ENCODE measurements around the gene SOX1. TPM values are rescaled to one million over a fixed set of nuclear protein-coding genes. Genes with fewer than 3 reads are reported as not detected.

Gene SOX1
- total RNA-seq, 3 donors from 2014 or later (not counting 1 experiment from before 2014, with no cell fraction given): not detected

DNA sequence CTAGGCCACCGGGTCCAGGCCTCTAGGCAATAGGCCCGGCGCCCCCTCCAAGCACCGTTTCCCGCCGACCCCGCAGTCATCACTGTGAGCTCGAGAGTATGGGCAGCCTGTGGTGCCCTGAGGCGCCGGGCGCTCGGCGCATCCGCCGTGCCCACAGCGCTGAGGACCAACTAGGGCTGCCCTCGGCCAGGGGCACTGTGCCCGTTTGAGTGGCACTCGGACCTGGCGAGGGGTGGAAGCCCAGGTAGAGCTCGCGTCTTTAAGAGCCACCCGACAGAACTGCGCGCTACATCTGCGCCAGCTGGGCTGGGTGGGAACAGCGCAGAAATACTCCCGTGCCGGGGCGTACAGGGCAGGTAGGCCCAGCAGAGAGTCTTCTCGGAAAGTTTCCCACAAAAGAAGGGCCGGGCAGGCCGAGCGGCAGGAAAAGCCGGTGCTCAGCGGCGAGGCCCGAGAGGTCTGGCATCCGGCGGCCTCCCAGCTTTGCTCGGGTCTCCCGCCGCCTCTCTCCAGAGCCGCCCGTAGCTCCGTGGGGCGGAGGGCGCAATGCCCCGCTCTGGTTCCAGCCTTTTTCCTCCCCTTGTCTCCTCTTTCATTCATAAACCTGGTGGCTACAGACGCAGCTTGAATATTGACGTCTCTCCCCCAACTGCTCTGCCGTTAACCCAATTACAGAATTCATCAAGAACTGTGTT lies 5.4 kb upstream of the SOX1 start:
- peaks cover 60% of the 10 kb centered on the region for H3K27me3 ChIP-seq (ENCODE audit: control insufficient read depth, insufficient read depth, low read length)
- Mint-ChIP-seq H3K9me3 (peaks cover 3 to 4% of the 10 kb centered on the region in 2 donors), H3K27ac (peak overlapping the region in 1 of 2 donors; percentile 34), H3K36me3 (peaks cover 21% of the 10 kb centered on the region), H3K4me1 (peaks cover 9 to 10% of the 10 kb centered on the region in 2 donors), H3K27me3 (ENCODE audit: low read depth in 2 of 2) (peaks cover 54 to 64% of the 10 kb centered on the region in 2 donors), H3K4me3 (peak overlapping the region; percentile 5)
- WGBS (ENCODE audit: insufficient coverage): 7% methylated on average over 52 of the region's 52 CpGs
- H3K4me3 ChIP-seq (ENCODE audit: low read length): no peak overlapping the region
- no peaks in the 10 kb centered on the region for H3K36me3 ChIP-seq (ENCODE audit: control insufficient read depth, insufficient read depth, low read length)
- ATAC-seq (no peak), DNase-seq (no peak)
- TF ChIP-seq, protein P1, sequence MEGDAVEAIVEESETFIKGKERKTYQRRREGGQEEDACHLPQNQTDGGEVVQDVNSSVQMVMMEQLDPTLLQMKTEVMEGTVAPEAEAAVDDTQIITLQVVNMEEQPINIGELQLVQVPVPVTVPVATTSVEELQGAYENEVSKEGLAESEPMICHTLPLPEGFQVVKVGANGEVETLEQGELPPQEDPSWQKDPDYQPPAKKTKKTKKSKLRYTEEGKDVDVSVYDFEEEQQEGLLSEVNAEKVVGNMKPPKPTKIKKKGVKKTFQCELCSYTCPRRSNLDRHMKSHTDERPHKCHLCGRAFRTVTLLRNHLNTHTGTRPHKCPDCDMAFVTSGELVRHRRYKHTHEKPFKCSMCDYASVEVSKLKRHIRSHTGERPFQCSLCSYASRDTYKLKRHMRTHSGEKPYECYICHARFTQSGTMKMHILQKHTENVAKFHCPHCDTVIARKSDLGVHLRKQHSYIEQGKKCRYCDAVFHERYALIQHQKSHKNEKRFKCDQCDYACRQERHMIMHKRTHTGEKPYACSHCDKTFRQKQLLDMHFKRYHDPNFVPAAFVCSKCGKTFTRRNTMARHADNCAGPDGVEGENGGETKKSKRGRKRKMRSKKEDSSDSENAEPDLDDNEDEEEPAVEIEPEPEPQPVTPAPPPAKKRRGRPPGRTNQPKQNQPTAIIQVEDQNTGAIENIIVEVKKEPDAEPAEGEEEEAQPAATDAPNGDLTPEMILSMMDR (IDR thresholded peaks at IDR 0.05): no peak
- no peak overlapping the region for H3K27ac ChIP-seq (ENCODE audit: low read length)
- intact Hi-C loops (cut with micrococcal nuclease): no loop called here
- peaks cover 8% of the 10 kb centered on the region for H3K9me3 ChIP-seq (ENCODE audit: control insufficient read depth, insufficient read depth, low read length)
- peaks cover 11% of the 10 kb centered on the region for H3K4me1 ChIP-seq (ENCODE audit: control insufficient read depth, insufficient read depth, low read length)

DNA sequence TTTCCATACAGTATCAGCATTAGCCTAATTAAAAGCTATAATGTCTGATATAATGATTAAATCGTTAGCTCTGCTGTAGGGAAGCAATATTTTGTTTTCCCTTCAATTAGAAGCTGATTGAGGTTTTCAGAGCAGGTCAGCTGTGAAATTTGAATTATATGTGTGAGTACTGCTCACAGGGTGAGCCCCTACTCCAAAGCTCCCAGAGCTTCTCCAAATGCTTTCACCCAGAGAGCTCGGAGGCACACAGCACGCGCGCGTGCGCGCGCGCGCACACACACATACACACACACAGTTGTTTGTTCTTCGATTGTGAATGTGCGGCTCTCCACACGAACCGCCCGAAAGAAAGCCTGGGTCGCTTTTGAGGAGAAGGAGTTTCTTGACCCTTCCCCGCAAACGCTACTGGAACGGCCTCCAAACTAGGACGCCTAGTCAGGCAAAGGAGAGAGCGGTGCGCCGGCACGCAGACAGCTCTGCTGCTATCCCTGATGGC lies 4.8 kb upstream of the SOX1 start:
- ATAC-seq: no peak
- WGBS (ENCODE audit: insufficient coverage): 14% methylated on average over 25 of the region's 25 CpGs
- TF ChIP-seq, protein P1 (IDR thresholded peaks at IDR 0.05): no peak
- peaks cover 12% of the 10 kb centered on the region for H3K4me1 ChIP-seq (ENCODE audit: control insufficient read depth, insufficient read depth, low read length)
- Mint-ChIP-seq H3K36me3 (peaks cover 21% of the 10 kb centered on the region), H3K9me3 (peaks cover 3 to 4% of the 10 kb centered on the region in 2 donors), H3K27me3 (ENCODE audit: low read depth in 2 of 2) (peaks cover 51 to 64% of the 10 kb centered on the region in 2 donors), H3K4me3 (peak overlapping the region; percentile 5), H3K27ac (peak overlapping the region in 1 of 2 donors; percentile 34), H3K4me1 (peaks cover 9 to 10% of the 10 kb centered on the region in 2 donors)
- H3K27ac ChIP-seq (ENCODE audit: low read length): no peak overlapping the region
- peaks cover 8% of the 10 kb centered on the region for H3K9me3 ChIP-seq (ENCODE audit: control insufficient read depth, insufficient read depth, low read length)
- no peak for DNase-seq
- intact Hi-C loops (cut with micrococcal nuclease): no loop called here
- no peak overlapping the region for H3K4me3 ChIP-seq (ENCODE audit: low read length)
- H3K36me3 ChIP-seq (ENCODE audit: control insufficient read depth, insufficient read depth, low read length): no peaks in the 10 kb centered on the region
- H3K27me3 ChIP-seq (ENCODE audit: control insufficient read depth, insufficient read depth, low read length): peaks cover 57% of the 10 kb centered on the region

DNA sequence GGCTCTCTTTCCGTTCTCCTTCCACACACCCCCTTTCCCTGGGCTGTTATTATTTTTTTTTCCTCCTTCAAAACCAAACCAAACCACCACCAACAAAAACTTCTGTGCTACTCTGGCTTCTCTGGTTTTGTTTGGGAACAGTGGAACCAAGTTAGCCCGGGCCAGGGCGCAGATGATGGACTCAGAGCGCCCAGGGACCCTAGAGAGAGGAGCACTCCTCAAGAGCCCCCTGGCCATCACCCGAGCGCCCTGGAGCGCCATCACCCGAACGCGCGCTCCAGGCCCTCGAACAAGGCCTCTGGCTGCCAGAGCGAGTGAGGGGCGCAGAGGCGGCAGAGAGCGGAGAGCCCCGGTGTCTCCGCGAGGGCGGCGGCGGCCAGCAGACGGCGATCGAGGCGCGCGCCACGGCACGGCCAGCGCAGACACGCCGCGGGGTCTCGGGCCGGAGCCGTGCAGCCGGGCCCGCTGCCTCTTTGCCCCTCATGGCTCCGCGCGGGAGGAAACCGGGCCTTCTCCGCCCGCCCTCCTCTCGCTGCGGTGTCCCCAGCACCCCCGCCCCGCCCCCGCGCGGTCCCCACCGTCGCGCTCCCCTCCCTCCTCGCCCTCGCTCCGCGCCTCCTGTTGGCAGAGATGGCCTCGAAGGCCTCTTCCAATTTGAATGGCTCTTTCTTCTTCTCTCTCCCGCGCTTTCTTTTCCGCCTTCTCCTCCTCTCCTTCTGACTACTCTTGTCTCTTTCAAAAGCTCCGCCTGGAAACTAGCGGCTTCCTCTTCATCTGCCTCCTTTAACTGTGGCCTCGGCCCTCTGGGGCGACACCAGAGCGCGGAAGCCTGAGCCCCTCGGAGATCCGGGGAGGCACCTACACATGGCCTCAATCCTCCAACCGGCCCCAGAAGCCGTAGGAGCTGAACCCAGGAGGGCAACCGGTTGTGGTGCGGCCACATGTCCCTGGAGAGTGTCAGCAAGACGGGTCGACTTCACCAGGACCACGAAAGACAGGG lies 4.1 kb upstream of the SOX1 start:
- H3K4me3 Mint-ChIP-seq: no peak overlapping the region
- no peak overlapping the region for H3K27ac Mint-ChIP-seq

More for the DNA sequence above, 4.1 kb upstream of the SOX1 start:
- TF ChIP-seq, protein P1 (IDR thresholded peaks at IDR 0.05): no peak
- peaks cover 21% of the 10 kb centered on the region for H3K36me3 Mint-ChIP-seq
- no peak overlapping the region for H3K4me3 ChIP-seq (ENCODE audit: low read length)
- H3K4me1 ChIP-seq (ENCODE audit: control insufficient read depth, insufficient read depth, low read length): peaks cover 16% of the 10 kb centered on the region
- intact Hi-C loops (cut with micrococcal nuclease): no loop called here
- H3K9me3 ChIP-seq (ENCODE audit: control insufficient read depth, insufficient read depth, low read length): peaks cover 8% of the 10 kb centered on the region
- 7% methylated on average over 77 of the region's 78 CpGs for WGBS (ENCODE audit: insufficient coverage)
- ATAC-seq (no peak), DNase-seq (no peak)
- peaks cover 50 to 64% of the 10 kb centered on the region in 2 donors for H3K27me3 Mint-ChIP-seq (ENCODE audit: low read depth in 2 of 2)
- peaks cover 3 to 4% of the 10 kb centered on the region in 2 donors for H3K9me3 Mint-ChIP-seq
- H3K27me3 ChIP-seq (ENCODE audit: control insufficient read depth, insufficient read depth, low read length): peaks cover 55% of the 10 kb centered on the region
- peaks cover 9 to 10% of the 10 kb centered on the region in 2 donors for H3K4me1 Mint-ChIP-seq
- H3K27ac ChIP-seq (ENCODE audit: low read length): no peak overlapping the region
- no peaks in the 10 kb centered on the region for H3K36me3 ChIP-seq (ENCODE audit: control insufficient read depth, insufficient read depth, low read length)
